GM12878 (cell line): ENCODE measurements around the gene FLNC.

Source experiments
- CHD4 ChIP-seq: fragments of 200-600 bp; sonication (generic); IDR thresholded peaks from 2 replicates; pipeline ENCODE4 v1.6.1; 2016; ENCODE audit warnings: mild to moderate bottlenecking
- CTCF ChIP-seq, 3 experiments: IDR thresholded peaks in 2 of 3; conservative IDR thresholded peaks in 1 of 3; 2 replicates each; pipeline ENCODE4 v1.5.1; 2011; ENCODE audit warnings: low read depth in 3 of 3, low read length in 3 of 3, mild to moderate bottlenecking in 3 of 3, control low read depth in 2 of 3, moderate library complexity in 2 of 3, inconsistent platforms in 1 of 3, mixed read lengths in 1 of 3; ENCODE audit not compliant: control insufficient read depth in 2 of 3, insufficient read depth in 1 of 3; ENCODE audit errors: extremely low read depth in 1 of 3
- NFIC ChIP-seq: IDR thresholded peaks from 2 replicates; pipeline ENCODE4 v1.6.1; 2012; ENCODE audit warnings: low read depth, mild to moderate bottlenecking, inconsistent platforms, low read length, moderate library complexity
- POLR2AphosphoS5 ChIP-seq: IDR thresholded peaks from 2 replicates; pipeline ENCODE4 v1.6.1; 2011; ENCODE audit warnings: mild to moderate bottlenecking, low read length, inconsistent platforms
- RFX5 ChIP-seq: IDR thresholded peaks from 2 replicates; pipeline ENCODE4 v1.6.1; 2011; ENCODE audit warnings: low read depth, low read length, improper control_type of control experiment
- ZNF274 ChIP-seq: IDR thresholded peaks from one replicate; pipeline ENCODE4 v1.8.0; 2011; ENCODE audit not compliant: insufficient read length, insufficient read depth

GRCh38 chr7:128879939-128880746, 49.9 kb downstream of the FLNC start:
- no peak for TF ChIP-seq RFX5
- no peak for TF ChIP-seq POLR2AphosphoS5
- TF ChIP-seq ZNF274, result no peak
- TF ChIP-seq CTCF (IDR thresholded peaks at IDR 0.05 in 2 of 3, conservative IDR thresholded peaks at IDR 0.05 in 1 of 3; ENCODE audit: control insufficient read depth in 2 of 3, extremely low read depth in 1 of 3, insufficient read depth in 1 of 3, low read depth in 3 of 3, low read length in 3 of 3), result peak; percentile 40 to 54 (median 49); a peak in 5 of 6 replicates
- TF ChIP-seq CHD4, result no peak
- no peak for TF ChIP-seq NFIC
